Suprapubic skin (tissue), 4 donors: ENCODE data around the gene KRTAP3-2. TPM values are rescaled to one million over a fixed set of nuclear protein-coding genes. Genes with fewer than 3 reads are reported as not detected.

Source experiments
- DNase-seq, 2 donors: peaks; one replicate each; pipeline ENCODE4 v3.0.0-alpha.2; 2019; ENCODE audit warnings: low spot score in 2 of 2
- H3K27ac ChIP-seq: fragments of 200-600 bp; sonication (generic); one replicate; pipeline ENCODE4 v1.5.1; 2019
- H3K27me3 ChIP-seq: fragments of 200-600 bp; sonication (generic); one replicate; pipeline ENCODE4 v1.5.1; 2019
- H3K36me3 ChIP-seq: fragments of 200-600 bp; sonication (generic); one replicate; pipeline ENCODE4 v1.5.1; 2019
- H3K4me1 ChIP-seq: fragments of 200-600 bp; sonication (generic); one replicate; pipeline ENCODE4 v1.5.1; 2019
- H3K4me3 ChIP-seq: fragments of 200-600 bp; sonication (generic); one replicate; pipeline ENCODE4 v1.5.1; 2019; ENCODE audit warnings: mild to moderate bottlenecking
- H3K9me3 ChIP-seq: fragments of 200-600 bp; sonication (generic); one replicate; pipeline ENCODE4 v1.5.1; 2019
- CTCF ChIP-seq, 2 donors: fragments of 200-600 bp in 1 of 2; fragments of 450-650 bp in 1 of 2; sonication (generic) in 1 of 2; IDR thresholded peaks; one replicate each; pipeline ENCODE4 v1.5.1; 2016 to 2019; ENCODE audit warnings: antibody characterized with exemption in 2 of 2, mild to moderate bottlenecking in 1 of 2, moderate library complexity in 1 of 2
- EP300 ChIP-seq: sonication (generic); formaldehyde crosslinking; IDR thresholded peaks from one replicate; pipeline ENCODE4 v1.6.1; 2017; ENCODE audit warnings: antibody characterized with exemption
- POLR2A ChIP-seq, 2 donors: fragments of 450-650 bp; IDR thresholded peaks; one replicate each; pipeline ENCODE4 v1.6.1; 2017; ENCODE audit warnings: antibody characterized with exemption in 2 of 2, mild to moderate bottlenecking in 2 of 2, moderate library complexity in 2 of 2
- POLR2AphosphoS5 ChIP-seq, 3 donors: sonication (generic); formaldehyde crosslinking; IDR thresholded peaks; one replicate each; pipeline ENCODE4 v1.6.1; 2017; ENCODE audit warnings: antibody characterized with exemption in 3 of 3
- WGBS: methylation state at CpG from one replicate; pipeline ENCODE4 v1.1.5; 2018; 5-methylcytosine and 5-hydroxymethylcytosine counted together
- total RNA-seq, 4 donors: library from RNA; depleted of rRNA; stranded (reverse); fragments of >200 nt; gene quantifications; one replicate each; pipeline ENCODE4 v1.1.0, GENCODE V29; 2016

The KRTAP3-2 gene
- total RNA-seq, 4 donors from 2014 or later: 8.0 to 42.6 (median 23.7) TPM; not detected in 1

- no peaks in the 10 kb centered on the region for H3K27me3 ChIP-seq
- H3K9me3 ChIP-seq: no peaks in the 10 kb centered on the region
- TF ChIP-seq CTCF (IDR thresholded peaks at IDR 0.05) (no peak), POLR2A (IDR thresholded peaks at IDR 0.05) (no peak), POLR2AphosphoS5 (IDR thresholded peaks at IDR 0.05) (no peak), EP300 (no peak)
Observed at GRCh38 chr17:41020336-41020735, 20.6 kb upstream of the KRTAP3-2 start.

GRCh38 chr17:41019415-41019814 lies 19.7 kb upstream of the KRTAP3-2 start:
- WGBS: 88% methylated on average over 2 of the region's 3 CpGs
- H3K36me3 ChIP-seq: no peaks in the 10 kb centered on the region
- no peaks in the 10 kb centered on the region for H3K4me1 ChIP-seq
- H3K27ac ChIP-seq: no peak overlapping the region
- no peaks in the 10 kb centered on the region for H3K9me3 ChIP-seq
- DNase-seq: no peak
- TF ChIP-seq CTCF (IDR thresholded peaks at IDR 0.05): no peak
- no peak for TF ChIP-seq EP300
- TF ChIP-seq POLR2A (IDR thresholded peaks at IDR 0.05): no peak
- TF ChIP-seq POLR2AphosphoS5 (IDR thresholded peaks at IDR 0.05): no peak
- H3K27me3 ChIP-seq: no peaks in the 10 kb centered on the region
- no peak overlapping the region for H3K4me3 ChIP-seq

More at GRCh38 chr17:41020336-41020735, 20.6 kb upstream of the KRTAP3-2 start:
- Histone ChIP-seq H3K36me3 (no peaks in the 10 kb centered on the region), H3K27ac (no peak overlapping the region), H3K4me1 (no peaks in the 10 kb centered on the region), H3K4me3 (no peak overlapping the region)
- no peak for DNase-seq

DNA sequence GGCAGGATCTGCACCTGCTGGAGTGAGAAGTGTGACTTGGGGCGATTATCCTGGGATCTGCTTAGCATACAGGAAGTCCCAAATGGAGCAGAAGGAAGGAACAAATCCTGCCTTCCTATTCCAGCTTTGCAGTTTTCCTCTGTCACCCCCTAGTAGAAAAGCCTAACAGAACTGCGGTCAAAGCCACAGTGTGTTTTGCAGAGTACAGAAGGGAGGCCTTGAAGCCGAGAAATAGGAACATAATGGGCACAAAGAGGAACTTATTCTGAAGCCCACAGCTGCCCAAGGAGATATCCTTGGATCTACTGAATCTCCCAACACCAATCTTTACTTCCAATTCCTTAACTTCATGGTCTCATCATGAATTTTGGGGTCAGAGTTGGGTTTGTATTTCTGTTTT lies 18.8 kb upstream of the KRTAP3-2 start:
- 65% methylated on average over 3 of the region's 3 CpGs for WGBS
- no peak for TF ChIP-seq EP300
- no peak for TF ChIP-seq POLR2AphosphoS5 (IDR thresholded peaks at IDR 0.05)
- no peak for TF ChIP-seq CTCF (IDR thresholded peaks at IDR 0.05)
- TF ChIP-seq POLR2A (IDR thresholded peaks at IDR 0.05): no peak
- H3K36me3 ChIP-seq: no peaks in the 10 kb centered on the region
- no peak for DNase-seq
- H3K27me3 ChIP-seq: no peaks in the 10 kb centered on the region
- no peaks in the 10 kb centered on the region for H3K9me3 ChIP-seq
- H3K4me1 ChIP-seq: no peaks in the 10 kb centered on the region
- H3K27ac ChIP-seq: no peak overlapping the region
- H3K4me3 ChIP-seq: no peak overlapping the region

DNA sequence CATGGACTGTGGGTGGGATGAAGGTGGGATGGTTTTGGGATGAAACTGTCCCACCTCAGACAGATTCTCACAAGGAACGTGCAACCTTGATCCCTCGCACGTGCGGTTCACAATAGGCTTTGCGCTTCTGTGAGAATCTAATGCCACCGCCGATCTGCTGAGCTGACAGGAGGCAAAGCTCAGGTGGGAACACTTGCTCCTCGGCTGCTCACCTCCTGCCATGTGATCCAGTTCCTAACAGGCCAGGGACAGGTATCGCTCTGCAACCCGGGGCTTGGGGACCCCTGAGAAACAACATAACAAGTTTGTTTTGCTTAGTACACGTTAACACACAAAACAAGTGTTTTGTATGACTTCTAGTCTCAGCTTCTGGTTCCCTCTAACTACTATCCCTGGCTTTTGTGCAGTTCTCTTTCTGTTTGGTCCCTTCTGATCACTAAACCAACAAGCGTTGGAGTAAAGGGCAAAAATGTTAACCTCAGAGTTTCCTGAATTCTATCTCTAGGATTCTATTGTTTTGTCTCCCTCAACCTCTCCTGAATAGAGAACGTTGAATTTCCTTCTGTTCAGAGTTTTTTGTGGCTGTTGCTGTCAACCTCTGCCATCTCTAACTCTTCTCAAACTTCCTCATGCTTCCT lies 17.0 kb upstream of the KRTAP3-2 start:
- DNase-seq: no peak
- Histone ChIP-seq H3K4me3 (no peak overlapping the region), H3K9me3 (no peaks in the 10 kb centered on the region), H3K27me3 (no peaks in the 10 kb centered on the region), H3K36me3 (no peaks in the 10 kb centered on the region), H3K4me1 (no peaks in the 10 kb centered on the region), H3K27ac (no peak overlapping the region)
- 87% methylated on average over 12 of the region's 13 CpGs for WGBS
- TF ChIP-seq EP300 (no peak), POLR2A (IDR thresholded peaks at IDR 0.05) (no peak), POLR2AphosphoS5 (IDR thresholded peaks at IDR 0.05) (no peak), CTCF (IDR thresholded peaks at IDR 0.05) (no peak)

- TF ChIP-seq EP300 (no peak), POLR2A (IDR thresholded peaks at IDR 0.05) (no peak), POLR2AphosphoS5 (IDR thresholded peaks at IDR 0.05) (no peak), CTCF (IDR thresholded peaks at IDR 0.05) (no peak)
- Histone ChIP-seq H3K27me3 (no peaks in the 10 kb centered on the region), H3K4me1 (no peaks in the 10 kb centered on the region), H3K27ac (no peak overlapping the region), H3K36me3 (no peaks in the 10 kb centered on the region), H3K9me3 (no peaks in the 10 kb centered on the region), H3K4me3 (no peak overlapping the region)
- 79% methylated on average over 7 of the region's 7 CpGs for WGBS
- no peak for DNase-seq
Observed at GRCh38 chr17:41015454-41015853, 15.7 kb upstream of the KRTAP3-2 start.
